ENCODE measurements around the gene KRTCAP2.
"Not testable (repeated sequence)": the region's sequence is repeated elsewhere in the genome, so short reads cannot be mapped to it uniquely, and the experiment has no call there.

GRCh38 chr1:155155996-155156643 lies 17.0 kb downstream of the KRTCAP2 start:
- TF ChIP-seq CTCF (IDR thresholded peaks at IDR 0.05; ENCODE audit: low read length); EZH2phosphoT487 (IDR thresholded peaks at IDR 0.05; ENCODE audit: low read length); EZH2 (optimal IDR thresholded peaks at IDR 0.05; ENCODE audit: low read depth, low read length): not testable (repeated sequence)
